Thyroid gland (tissue), 4 donors: Measurements from ENCODE around the gene POFUT1. TPM values are rescaled to one million over a fixed set of nuclear protein-coding genes. Genes with fewer than 3 reads are reported as not detected.

Experiments
- DNase-seq, 2 donors: peaks; one replicate each; pipeline ENCODE4 v3.0.0-alpha.2; 2019
- H3K27ac ChIP-seq, 3 donors: fragments of 200-600 bp; sonication (generic); 1 replicate in 2 of 3; 2 replicates in 1 of 3; pipeline ENCODE4 v1.5.1; 2016 to 2019; ENCODE audit warnings: mild to moderate bottlenecking in 1 of 3, moderate library complexity in 1 of 3
- H3K27me3 ChIP-seq: fragments of 200-600 bp; sonication (generic); one replicate; pipeline ENCODE4 v1.5.1; 2019
- H3K36me3 ChIP-seq, 2 donors: fragments of 200-600 bp; sonication (generic); one replicate each; pipeline ENCODE4 v1.5.1; 2016 to 2019
- H3K4me1 ChIP-seq, 2 donors: fragments of 200-600 bp; sonication (generic); one replicate each; pipeline ENCODE4 v1.5.1; 2017 to 2019
- H3K4me3 ChIP-seq, 3 donors: fragments of 200-600 bp; sonication (generic); replicated peaks in 1 of 3; 1 replicate in 2 of 3; 2 replicates in 1 of 3; pipeline ENCODE4 v1.5.1; 2016; ENCODE audit warnings: mild to moderate bottlenecking in 1 of 3
- H3K9me3 ChIP-seq: fragments of 200-600 bp; sonication (generic); one replicate; pipeline ENCODE4 v1.5.1; 2017
- POLR2A ChIP-seq, 2 donors: fragments of 450-650 bp; IDR thresholded peaks; one replicate each; pipeline ENCODE4 v1.6.1; 2017; ENCODE audit warnings: antibody characterized with exemption in 2 of 2, mild to moderate bottlenecking in 2 of 2, moderate library complexity in 1 of 2
- WGBS, 2 donors: methylation state at CpG; one replicate each; pipeline ENCODE4 v1.1.5; 2017; 5-methylcytosine and 5-hydroxymethylcytosine counted together
- intact Hi-C: fragments of 100-400 bp; cut with DNase I; formaldehyde crosslinking; loops from one replicate; pipeline ENCODE4 v1.15.1; 2023
- total RNA-seq, 4 donors: library from RNA; depleted of rRNA; stranded (reverse); fragments of >200 nt; gene quantifications; one replicate each; pipeline ENCODE4 v1.2.3, GENCODE V29; 2016
- TF ChIP-seq, protein P1 (sequence below), 6 experiments: fragments of 200-600 bp in 3 of 6; fragments of 450-650 bp in 3 of 6; sonication (generic) in 3 of 6; IDR thresholded peaks; one replicate each; pipeline ENCODE4 v1.5.1; 2016 to 2019; ENCODE audit warnings: antibody characterized with exemption in 6 of 6, mild to moderate bottlenecking in 2 of 6, inconsistent platforms in 1 of 6, moderate library complexity in 1 of 6

Gene POFUT1
- total RNA-seq, 4 donors from 2014 or later: 35.1 to 40.5 (median 38.5) TPM

DNA sequence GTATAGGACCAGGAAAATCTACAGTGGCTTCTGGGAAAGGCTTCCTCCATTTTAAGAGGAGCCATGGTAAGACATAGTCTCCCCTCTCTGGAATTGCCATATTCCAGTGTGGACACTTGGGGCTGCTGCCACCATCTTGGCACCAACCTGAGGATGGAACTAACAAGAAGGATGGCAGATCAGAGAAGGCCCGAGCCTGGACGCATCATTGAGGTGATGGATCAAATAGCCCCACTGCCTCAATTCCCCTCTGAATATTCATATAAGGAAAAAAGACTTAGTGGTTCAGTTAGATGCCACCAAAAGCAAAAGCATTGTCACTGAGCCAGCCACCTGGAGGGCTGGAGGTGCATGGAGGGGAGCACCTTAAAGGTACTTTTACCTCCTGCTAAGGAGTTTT is 26.1 kb upstream of the POFUT1 start:
- no peak overlapping the region for H3K27ac ChIP-seq
- no peaks in the 10 kb centered on the region for H3K9me3 ChIP-seq
- TF ChIP-seq POLR2A (IDR thresholded peaks at IDR 0.05): no peak
- TF ChIP-seq, protein P1, sequence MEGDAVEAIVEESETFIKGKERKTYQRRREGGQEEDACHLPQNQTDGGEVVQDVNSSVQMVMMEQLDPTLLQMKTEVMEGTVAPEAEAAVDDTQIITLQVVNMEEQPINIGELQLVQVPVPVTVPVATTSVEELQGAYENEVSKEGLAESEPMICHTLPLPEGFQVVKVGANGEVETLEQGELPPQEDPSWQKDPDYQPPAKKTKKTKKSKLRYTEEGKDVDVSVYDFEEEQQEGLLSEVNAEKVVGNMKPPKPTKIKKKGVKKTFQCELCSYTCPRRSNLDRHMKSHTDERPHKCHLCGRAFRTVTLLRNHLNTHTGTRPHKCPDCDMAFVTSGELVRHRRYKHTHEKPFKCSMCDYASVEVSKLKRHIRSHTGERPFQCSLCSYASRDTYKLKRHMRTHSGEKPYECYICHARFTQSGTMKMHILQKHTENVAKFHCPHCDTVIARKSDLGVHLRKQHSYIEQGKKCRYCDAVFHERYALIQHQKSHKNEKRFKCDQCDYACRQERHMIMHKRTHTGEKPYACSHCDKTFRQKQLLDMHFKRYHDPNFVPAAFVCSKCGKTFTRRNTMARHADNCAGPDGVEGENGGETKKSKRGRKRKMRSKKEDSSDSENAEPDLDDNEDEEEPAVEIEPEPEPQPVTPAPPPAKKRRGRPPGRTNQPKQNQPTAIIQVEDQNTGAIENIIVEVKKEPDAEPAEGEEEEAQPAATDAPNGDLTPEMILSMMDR (IDR thresholded peaks at IDR 0.05): no peak
- no peak for DNase-seq
- no peaks in the 10 kb centered on the region for H3K4me1 ChIP-seq
- WGBS, 2 donors: 84 to 94% methylated on average over 2 of the region's 2 CpGs
- no peak overlapping the region for H3K4me3 ChIP-seq
- intact Hi-C loops: no loop called here
- H3K36me3 ChIP-seq: no peaks in the 10 kb centered on the region
- no peaks in the 10 kb centered on the region for H3K27me3 ChIP-seq

DNA sequence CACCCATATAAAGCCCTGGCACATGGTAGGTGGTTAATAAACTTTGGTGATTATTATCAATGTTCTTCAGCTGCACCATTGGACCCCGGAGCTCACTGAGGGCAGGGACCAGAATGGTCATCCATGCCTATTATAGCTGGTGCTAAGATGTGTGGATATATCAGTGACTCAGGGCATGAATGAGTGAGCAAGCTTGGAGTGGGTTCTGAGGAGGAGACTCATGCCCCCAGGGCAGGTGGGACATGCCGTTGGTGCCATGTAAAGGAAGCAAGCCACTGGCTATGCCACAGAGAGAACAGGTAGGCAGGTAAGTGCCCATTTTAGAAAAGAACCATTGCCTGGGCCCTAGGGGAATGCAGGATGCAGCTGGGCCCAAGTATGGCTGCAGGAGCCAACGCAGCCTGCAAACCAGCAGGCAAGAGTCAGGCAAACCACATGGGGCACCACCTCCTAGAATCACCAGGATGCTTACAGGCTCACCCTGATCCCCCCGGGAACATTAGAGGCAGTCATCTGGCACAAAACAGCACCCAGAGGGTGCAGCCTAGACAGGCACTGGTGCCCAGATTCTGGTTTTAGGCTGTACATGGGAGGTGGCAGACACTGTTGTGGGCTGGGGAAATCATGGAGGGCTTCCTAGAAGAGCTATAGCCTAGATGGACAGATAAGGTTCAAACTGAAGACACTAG is 23.6 kb upstream of the POFUT1 start:
- Histone ChIP-seq H3K9me3 (no peaks in the 10 kb centered on the region), H3K27me3 (no peaks in the 10 kb centered on the region), H3K27ac (no peak overlapping the region), H3K36me3 (no peaks in the 10 kb centered on the region), H3K4me1 (peaks cover 3% of the 10 kb centered on the region in 2 donors), H3K4me3 (no peak overlapping the region)
- TF ChIP-seq, protein P1 (IDR thresholded peaks at IDR 0.05): no peak
- TF ChIP-seq POLR2A (IDR thresholded peaks at IDR 0.05): no peak
- intact Hi-C loops: no loop called here
- 86 to 90% methylated on average over 4 of the region's 4 CpGs for WGBS, 2 donors
- DNase-seq: no peak

DNA sequence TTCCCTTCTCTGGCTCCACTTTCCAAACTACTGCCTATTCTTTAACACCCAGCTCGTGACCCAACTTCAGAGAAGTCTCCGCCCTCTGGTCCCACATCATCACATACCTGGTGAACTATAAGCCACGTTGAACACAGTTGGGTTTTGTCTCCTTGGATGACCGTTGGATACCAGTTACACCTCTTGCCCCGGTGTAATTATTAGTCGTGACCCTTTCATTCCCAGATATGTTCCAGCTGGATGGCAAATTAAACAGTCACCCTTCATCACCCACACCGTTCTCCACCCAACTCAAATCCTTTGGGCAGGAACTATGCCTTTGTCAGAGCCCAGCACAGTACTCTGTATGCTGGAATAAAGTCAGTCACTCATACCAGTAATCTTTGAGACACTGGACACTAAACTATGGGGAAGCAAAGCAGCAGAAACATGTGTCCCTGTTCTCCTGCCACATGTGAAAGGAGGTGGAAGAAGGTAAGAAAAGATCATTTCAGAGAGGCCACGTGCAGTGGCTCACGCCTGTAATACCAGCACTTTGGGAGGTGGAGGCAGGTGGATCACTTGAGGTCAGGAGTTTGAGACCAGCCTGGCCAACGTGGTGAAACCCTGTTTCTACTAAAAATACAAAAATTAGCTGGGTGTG is 22.6 kb upstream of the POFUT1 start:
- intact Hi-C loops: no loop called here
- 59 to 60% methylated on average over 10 of the region's 10 CpGs for WGBS, 2 donors

DNA sequence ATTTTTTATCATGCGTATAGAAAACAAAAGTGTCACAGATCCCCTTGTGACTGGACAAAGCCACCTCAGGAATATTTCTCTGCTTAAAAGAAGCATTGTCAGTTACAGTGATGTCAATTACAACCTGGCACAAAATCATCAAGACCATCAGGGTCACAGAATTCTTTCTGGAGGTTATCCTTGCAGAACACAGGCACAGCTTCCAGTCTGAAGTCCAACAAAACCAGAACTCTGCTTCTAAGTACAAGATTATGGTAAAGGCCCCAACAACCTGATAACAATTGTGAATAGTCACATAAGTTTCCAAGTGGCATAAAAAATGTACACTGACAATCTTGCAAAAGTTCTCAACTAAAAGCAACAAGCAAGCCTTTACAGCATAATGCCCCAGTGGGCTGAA is 21.2 kb upstream of the POFUT1 start:
- DNase-seq: no peak
- H3K9me3 ChIP-seq: no peaks in the 10 kb centered on the region
- 96 to 98% methylated on average over 1 of the region's 1 CpG for WGBS, 2 donors
- H3K36me3 ChIP-seq: no peaks in the 10 kb centered on the region
- TF ChIP-seq, protein P1 (IDR thresholded peaks at IDR 0.05): no peak
- no peak for TF ChIP-seq POLR2A (IDR thresholded peaks at IDR 0.05)
- no peaks in the 10 kb centered on the region for H3K27me3 ChIP-seq
- H3K4me3 ChIP-seq: no peak overlapping the region
- no peak overlapping the region for H3K27ac ChIP-seq
- peaks cover 10 to 19% of the 10 kb centered on the region in 2 donors for H3K4me1 ChIP-seq
- intact Hi-C loops: no loop called here

More for the DNA sequence above, 22.6 kb upstream of the POFUT1 start:
- Histone ChIP-seq H3K36me3 (no peaks in the 10 kb centered on the region), H3K27me3 (no peaks in the 10 kb centered on the region), H3K4me3 (no peak overlapping the region), H3K27ac (no peak overlapping the region), H3K9me3 (no peaks in the 10 kb centered on the region), H3K4me1 (peaks cover 10% of the 10 kb centered on the region in 2 donors)
- DNase-seq: no peak
- TF ChIP-seq, protein P1 (IDR thresholded peaks at IDR 0.05): no peak
- no peak for TF ChIP-seq POLR2A (IDR thresholded peaks at IDR 0.05)
